GM04504 (cell line): ENCODE results near the gene TBC1D13.
"Not testable (repeated sequence)": the region's sequence is repeated elsewhere in the genome, so short reads cannot be mapped to it uniquely, and the experiment has no call there.

Source experiments
- DNase-seq: peaks from one replicate; pipeline ENCODE4 v3.0.0-alpha.2; 2012; ENCODE audit warnings: low read depth

TBC1D13 gene

DNA sequence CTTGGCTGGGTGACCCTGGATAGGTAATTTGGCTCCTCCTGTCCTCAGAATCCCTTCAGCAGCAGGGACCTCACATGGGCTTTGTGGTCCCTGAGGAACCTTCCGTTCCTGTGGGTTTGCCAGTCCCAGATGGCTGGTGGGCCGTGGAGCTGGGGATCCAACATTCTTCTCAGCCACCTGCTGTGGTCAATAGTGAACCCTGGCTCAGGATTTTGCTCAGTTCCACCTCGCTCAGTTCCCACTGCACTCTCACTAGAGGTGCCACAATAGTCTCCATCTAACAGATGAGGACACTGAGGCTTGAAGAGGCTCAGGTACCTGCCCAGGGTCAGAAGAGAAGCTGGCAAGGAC, 59.6 kb downstream of the TBC1D13 start:
- no peak for DNase-seq

DNA sequence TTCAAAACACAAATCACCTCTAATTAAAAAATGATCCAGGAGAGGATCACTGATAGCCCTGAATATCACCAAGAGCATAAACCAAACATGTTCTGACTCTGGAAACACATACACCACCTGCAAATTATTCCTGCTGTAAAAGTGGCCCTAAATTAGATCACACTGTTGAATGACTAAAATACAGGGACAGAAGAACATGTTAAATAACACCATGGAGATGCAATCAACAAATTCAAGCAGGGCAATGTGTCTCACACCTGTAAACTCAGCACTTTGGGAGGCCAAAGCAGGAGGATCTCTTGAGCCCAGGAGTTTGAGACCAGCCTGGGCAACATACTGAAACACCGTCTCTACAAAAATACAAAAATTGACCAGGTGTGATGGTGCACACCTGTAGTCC, 60.8 kb downstream of the TBC1D13 start:
- DNase-seq = no peak

DNA sequence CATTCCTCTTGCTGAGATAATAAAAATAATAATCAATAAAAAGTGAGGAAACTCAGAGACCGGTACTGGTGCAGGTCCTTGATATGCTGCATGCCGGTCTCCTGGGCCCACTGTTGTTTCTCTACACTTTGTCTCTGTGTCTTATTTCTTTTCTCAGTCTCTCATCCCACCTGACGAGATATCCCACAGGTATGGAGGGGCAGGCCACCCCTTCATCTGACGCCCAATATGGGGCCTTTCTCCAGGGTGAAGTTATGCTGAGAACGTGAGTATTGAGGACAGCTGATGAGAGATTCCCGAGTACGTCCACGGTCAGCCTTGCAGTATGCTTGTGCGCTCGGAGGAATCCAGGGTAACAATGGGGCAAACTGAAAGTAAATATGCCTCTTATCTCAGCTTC, 64.0 kb downstream of the TBC1D13 start:
- not testable (repeated sequence) for DNase-seq

GRCh38 chr9:128851779-128852600, 64.9 kb downstream of the TBC1D13 start:
- DNase-seq = peak; percentile 17

- not testable (repeated sequence) for DNase-seq
These were observed 65.6 kb downstream of the TBC1D13 start for GRCh38 chr9:128852646-128853045.

DNA sequence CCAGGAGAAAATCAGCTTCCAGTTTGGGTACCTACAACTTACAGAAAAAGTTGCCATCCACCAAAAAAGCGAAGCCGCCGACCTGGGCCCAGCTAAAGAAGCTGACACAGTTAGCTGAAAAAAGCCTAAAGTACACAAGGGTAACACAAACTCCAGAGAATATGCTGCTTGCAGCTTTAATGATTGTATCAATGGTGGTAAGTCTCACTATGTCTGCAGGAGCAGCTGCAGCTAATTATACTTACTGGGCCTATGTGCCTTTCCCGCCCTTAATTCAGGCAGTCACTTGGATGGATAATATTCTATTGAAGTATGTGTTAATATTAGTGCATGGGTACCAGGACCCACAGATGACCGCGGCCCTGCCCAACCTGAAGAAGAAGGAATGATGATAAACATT, 67.4 kb downstream of the TBC1D13 start:
- DNase-seq = not testable (repeated sequence)

GRCh38 chr9:128858476-128858875, 71.4 kb downstream of the TBC1D13 start:
- DNase-seq = not testable (repeated sequence)
